OCI-LY7 (cell line): ENCODE data around the gene HSD17B4.

Source experiments
- CTCF ChIP-seq: fragments of 200-600 bp; sonication (generic); conservative IDR thresholded peaks from 2 replicates; pipeline ENCODE4 v1.5.1; 2014; ENCODE audit warnings: mild to moderate bottlenecking, antibody characterized with exemption, low read length, moderate library complexity, mixed read lengths
- EZH2phosphoT487 ChIP-seq: fragments of 200-600 bp; sonication (generic); IDR thresholded peaks from 2 replicates; pipeline ENCODE4 v1.6.1; 2018; ENCODE audit warnings: low read depth, borderline replicate concordance, mild to moderate bottlenecking, mixed run types, antibody characterized with exemption, low read length, moderate library complexity, mixed read lengths

GRCh38 chr5:119501671-119502179 lies 49.4 kb downstream of the HSD17B4 start:
- no peak for TF ChIP-seq CTCF
- TF ChIP-seq EZH2phosphoT487 = no peak
